HepG2 (cell line): ENCODE data around the gene CFAP99. TPM values are rescaled to one million over a fixed set of nuclear protein-coding genes. Genes with fewer than 3 reads are reported as not detected.

Experiments used
- ARNT ChIP-seq: fragments of 450-650 bp; IDR thresholded peaks from 2 replicates; pipeline ENCODE4 v1.6.1; 2017
- CCAR2 ChIP-seq: fragments of 200-400 bp; formaldehyde crosslinking; optimal IDR thresholded peaks from 2 replicates; pipeline ENCODE3; 2018; ENCODE audit warnings: low read depth, mild to moderate bottlenecking, low read length, moderate library complexity
- HDAC2 ChIP-seq: sonication (generic); formaldehyde crosslinking; IDR thresholded peaks from 2 replicates; pipeline ENCODE4 v1.4.0; 2020; ENCODE audit warnings: missing genetic modification reagents
- MAFG ChIP-seq: sonication (generic); formaldehyde crosslinking; IDR thresholded peaks from 2 replicates; pipeline ENCODE4 v1.5.1; 2020; ENCODE audit warnings: mild to moderate bottlenecking, missing genetic modification reagents
- MAZ ChIP-seq, 2 experiments: sonication (generic) in 1 of 2; formaldehyde crosslinking in 1 of 2; IDR thresholded peaks; 2 replicates each; pipeline versions ENCODE4 v1.5.0 to v1.6.1; 2012 to 2020; ENCODE audit warnings: low read depth in 2 of 2, mild to moderate bottlenecking in 2 of 2, borderline replicate concordance in 1 of 2, improper control_type of control experiment in 1 of 2, low read length in 1 of 2, missing genetic modification reagents in 1 of 2, moderate library complexity in 1 of 2
- SOX13 ChIP-seq, 3 experiments: fragments of 450-650 bp in 1 of 3; sonication (generic) in 1 of 3; formaldehyde crosslinking in 1 of 3; IDR thresholded peaks in 2 of 3; conservative IDR thresholded peaks in 1 of 3; 2 replicates each; pipeline versions ENCODE4 v1.5.0 to v1.6.1; 2016 to 2020; ENCODE audit warnings: antibody characterized with exemption in 1 of 3, mild to moderate bottlenecking in 1 of 3, missing compliant biosample characterization in 1 of 3, missing genetic modification reagents in 1 of 3, moderate library complexity in 1 of 3
- SUZ12 ChIP-seq: fragments of 150-350 bp; IDR thresholded peaks from 2 replicates; pipeline ENCODE4 v1.6.1; 2014; ENCODE audit warnings: low read depth, low read length
- XRCC5 ChIP-seq: fragments of 200-400 bp; formaldehyde crosslinking; optimal IDR thresholded peaks from 2 replicates; pipeline ENCODE3; 2017; ENCODE audit warnings: mild to moderate bottlenecking, low read length
- ZNF326 ChIP-seq: sonication (generic); formaldehyde crosslinking; IDR thresholded peaks from 2 replicates; pipeline ENCODE4 v1.4.0; 2020; ENCODE audit warnings: missing genetic modification reagents, borderline replicate concordance
- ZNF367 ChIP-seq: sonication (generic); formaldehyde crosslinking; IDR thresholded peaks from 2 replicates; pipeline ENCODE4 v1.4.0; 2020; ENCODE audit warnings: missing genetic modification reagents, borderline replicate concordance
- ZSCAN25 ChIP-seq: sonication (generic); formaldehyde crosslinking; IDR thresholded peaks from 2 replicates; pipeline ENCODE4 v1.8.0; 2022; ENCODE audit warnings: mild to moderate bottlenecking, missing genetic modification reagents
- polyA plus RNA-seq, 8 experiments: library from polyadenylated mRNA; depleted of rRNA in 3 of 8; stranded (reverse) in 7 of 8; unstranded in 1 of 8; fragments of >200 nt; fragmentation: Illumina TruSeq in 4 of 8; extraction: Trizol in 4 of 8; gene quantifications; 2 replicates each; pipeline versions ENCODE4 v1.2.1 to v1.2.3, GENCODE V29; 2011 to 2016; ENCODE audit warnings: low read depth in 4 of 8, missing spikeins in 1 of 8, mixed read lengths in 1 of 8; ENCODE audit not compliant: insufficient read depth in 1 of 8
- total RNA-seq, 5 experiments: library from RNA; depleted of rRNA; stranded (reverse); fragments of >200 nt; fragmentation: Illumina TruSeq; extraction: Trizol; gene quantifications; 2 replicates each; pipeline ENCODE4 v1.2.3, GENCODE V29; 2016; ENCODE audit warnings: low read depth in 1 of 5
- TF ChIP-seq, protein P1 (sequence below), 2 experiments: sonication (generic) in 1 of 2; formaldehyde crosslinking in 1 of 2; IDR thresholded peaks; 2 replicates each; pipeline versions ENCODE4 v1.6.1 to v1.9.0; 2014 to 2022; ENCODE audit warnings: antibody characterized with exemption in 1 of 2, borderline replicate concordance in 1 of 2, inconsistent platforms in 1 of 2, low read depth in 1 of 2, missing genetic modification reagents in 1 of 2
- TF ChIP-seq, protein P2 (sequence below): sonication (generic); formaldehyde crosslinking; IDR thresholded peaks from 2 replicates; pipeline ENCODE4 v1.9.0; 2021; ENCODE audit warnings: missing genetic modification reagents, borderline replicate concordance
- TF ChIP-seq, protein P3 (sequence below): sonication (generic); formaldehyde crosslinking; IDR thresholded peaks from 2 replicates; pipeline ENCODE4 v1.5.0; 2020; ENCODE audit warnings: mild to moderate bottlenecking, missing genetic modification reagents, moderate library complexity
- TF ChIP-seq, protein P4 (sequence below): sonication (generic); IDR thresholded peaks from 2 replicates; pipeline ENCODE4 v1.6.1; 2016; ENCODE audit warnings: low read depth, borderline replicate concordance

CFAP99 gene
- total and polyA plus RNA-seq, 2 of the 13 experiments (the other 11 are each of a cell fraction or from before 2014, with no cell fraction given), result not detected

DNA sequence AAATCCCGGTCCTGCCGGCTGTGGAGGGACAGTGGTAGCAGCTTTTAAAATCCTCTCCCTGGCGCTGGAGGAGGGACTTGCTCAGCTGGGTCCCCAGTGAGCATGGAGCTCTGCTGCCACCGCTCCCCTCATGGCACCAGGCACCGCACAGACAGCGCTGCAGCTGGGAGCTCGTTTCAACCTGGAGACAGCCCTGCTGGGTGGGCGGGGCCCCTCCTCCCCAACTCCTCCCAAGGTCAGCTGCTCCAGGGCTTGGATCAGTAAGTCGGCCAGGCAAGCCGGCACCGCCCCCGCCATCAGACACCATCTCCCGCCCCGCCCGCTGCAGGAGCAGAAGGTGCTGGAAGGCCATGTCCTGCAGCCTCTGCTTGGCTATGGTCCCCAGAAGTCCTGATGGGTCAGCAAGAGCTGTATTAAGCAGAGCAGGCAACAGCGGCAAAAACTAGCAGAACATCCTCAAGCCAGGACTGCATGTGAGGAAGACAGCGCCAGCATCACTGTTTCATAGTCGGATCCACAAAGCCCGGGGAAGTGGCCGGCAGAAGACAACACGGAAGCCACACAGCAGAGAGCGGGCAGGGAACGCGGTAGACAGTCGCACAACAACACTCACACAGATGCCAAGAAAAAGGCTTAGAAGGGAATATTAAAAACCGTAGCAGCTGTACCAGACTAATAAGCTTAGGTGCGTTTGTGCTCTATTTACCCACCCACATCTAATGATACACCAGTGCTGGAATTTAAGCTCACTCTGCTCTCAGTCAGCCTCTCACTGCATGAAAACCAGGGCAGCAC, 16.5 kb upstream of the CFAP99 start (continued):
- TF ChIP-seq, protein P1, sequence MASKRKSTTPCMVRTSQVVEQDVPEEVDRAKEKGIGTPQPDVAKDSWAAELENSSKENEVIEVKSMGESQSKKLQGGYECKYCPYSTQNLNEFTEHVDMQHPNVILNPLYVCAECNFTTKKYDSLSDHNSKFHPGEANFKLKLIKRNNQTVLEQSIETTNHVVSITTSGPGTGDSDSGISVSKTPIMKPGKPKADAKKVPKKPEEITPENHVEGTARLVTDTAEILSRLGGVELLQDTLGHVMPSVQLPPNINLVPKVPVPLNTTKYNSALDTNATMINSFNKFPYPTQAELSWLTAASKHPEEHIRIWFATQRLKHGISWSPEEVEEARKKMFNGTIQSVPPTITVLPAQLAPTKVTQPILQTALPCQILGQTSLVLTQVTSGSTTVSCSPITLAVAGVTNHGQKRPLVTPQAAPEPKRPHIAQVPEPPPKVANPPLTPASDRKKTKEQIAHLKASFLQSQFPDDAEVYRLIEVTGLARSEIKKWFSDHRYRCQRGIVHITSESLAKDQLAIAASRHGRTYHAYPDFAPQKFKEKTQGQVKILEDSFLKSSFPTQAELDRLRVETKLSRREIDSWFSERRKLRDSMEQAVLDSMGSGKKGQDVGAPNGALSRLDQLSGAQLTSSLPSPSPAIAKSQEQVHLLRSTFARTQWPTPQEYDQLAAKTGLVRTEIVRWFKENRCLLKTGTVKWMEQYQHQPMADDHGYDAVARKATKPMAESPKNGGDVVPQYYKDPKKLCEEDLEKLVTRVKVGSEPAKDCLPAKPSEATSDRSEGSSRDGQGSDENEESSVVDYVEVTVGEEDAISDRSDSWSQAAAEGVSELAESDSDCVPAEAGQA (IDR thresholded peaks at IDR 0.05; ENCODE audit: low read depth), result no peak
- TF ChIP-seq, protein P1 (CRISPR knock-in tag; IDR thresholded peaks at IDR 0.05; ENCODE audit: borderline replicate concordance), result no peak
- TF ChIP-seq, protein P2, sequence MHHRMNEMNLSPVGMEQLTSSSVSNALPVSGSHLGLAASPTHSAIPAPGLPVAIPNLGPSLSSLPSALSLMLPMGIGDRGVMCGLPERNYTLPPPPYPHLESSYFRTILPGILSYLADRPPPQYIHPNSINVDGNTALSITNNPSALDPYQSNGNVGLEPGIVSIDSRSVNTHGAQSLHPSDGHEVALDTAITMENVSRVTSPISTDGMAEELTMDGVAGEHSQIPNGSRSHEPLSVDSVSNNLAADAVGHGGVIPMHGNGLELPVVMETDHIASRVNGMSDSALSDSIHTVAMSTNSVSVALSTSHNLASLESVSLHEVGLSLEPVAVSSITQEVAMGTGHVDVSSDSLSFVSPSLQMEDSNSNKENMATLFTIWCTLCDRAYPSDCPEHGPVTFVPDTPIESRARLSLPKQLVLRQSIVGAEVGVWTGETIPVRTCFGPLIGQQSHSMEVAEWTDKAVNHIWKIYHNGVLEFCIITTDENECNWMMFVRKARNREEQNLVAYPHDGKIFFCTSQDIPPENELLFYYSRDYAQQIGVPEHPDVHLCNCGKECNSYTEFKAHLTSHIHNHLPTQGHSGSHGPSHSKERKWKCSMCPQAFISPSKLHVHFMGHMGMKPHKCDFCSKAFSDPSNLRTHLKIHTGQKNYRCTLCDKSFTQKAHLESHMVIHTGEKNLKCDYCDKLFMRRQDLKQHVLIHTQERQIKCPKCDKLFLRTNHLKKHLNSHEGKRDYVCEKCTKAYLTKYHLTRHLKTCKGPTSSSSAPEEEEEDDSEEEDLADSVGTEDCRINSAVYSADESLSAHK (CRISPR knock-in tag), result no peak
- TF ChIP-seq SOX13 (IDR thresholded peaks at IDR 0.05) (no peak), SOX13 (CRISPR knock-in tag; conservative IDR thresholded peaks at IDR 0.05 in 1 of 2, IDR thresholded peaks at IDR 0.05 in 1 of 2) (peak in 1 of 2 experiments; percentile 33; a peak in 1 of 4 replicates), HDAC2 (CRISPR knock-in tag) (0 out of 2 replicates have a peak, but pooled peaks have one; percentile 14), XRCC5 (no peak), ZSCAN25 (CRISPR knock-in tag) (0 out of 2 replicates have a peak, but pooled peaks have one; percentile 36), ARNT (no peak), MAZ (IDR thresholded peaks at IDR 0.05; ENCODE audit: borderline replicate concordance, low read depth, low read length) (no peak), MAZ (CRISPR knock-in tag; IDR thresholded peaks at IDR 0.05; ENCODE audit: low read depth) (peak; percentile 28; the same call in 1 of the 2 replicates), SUZ12 (no peak), ZNF367 (CRISPR knock-in tag) (no peak), CCAR2 (no peak), MAFG (CRISPR knock-in tag) (no peak), ZNF326 (CRISPR knock-in tag) (no peak)
- TF ChIP-seq, protein P3, sequence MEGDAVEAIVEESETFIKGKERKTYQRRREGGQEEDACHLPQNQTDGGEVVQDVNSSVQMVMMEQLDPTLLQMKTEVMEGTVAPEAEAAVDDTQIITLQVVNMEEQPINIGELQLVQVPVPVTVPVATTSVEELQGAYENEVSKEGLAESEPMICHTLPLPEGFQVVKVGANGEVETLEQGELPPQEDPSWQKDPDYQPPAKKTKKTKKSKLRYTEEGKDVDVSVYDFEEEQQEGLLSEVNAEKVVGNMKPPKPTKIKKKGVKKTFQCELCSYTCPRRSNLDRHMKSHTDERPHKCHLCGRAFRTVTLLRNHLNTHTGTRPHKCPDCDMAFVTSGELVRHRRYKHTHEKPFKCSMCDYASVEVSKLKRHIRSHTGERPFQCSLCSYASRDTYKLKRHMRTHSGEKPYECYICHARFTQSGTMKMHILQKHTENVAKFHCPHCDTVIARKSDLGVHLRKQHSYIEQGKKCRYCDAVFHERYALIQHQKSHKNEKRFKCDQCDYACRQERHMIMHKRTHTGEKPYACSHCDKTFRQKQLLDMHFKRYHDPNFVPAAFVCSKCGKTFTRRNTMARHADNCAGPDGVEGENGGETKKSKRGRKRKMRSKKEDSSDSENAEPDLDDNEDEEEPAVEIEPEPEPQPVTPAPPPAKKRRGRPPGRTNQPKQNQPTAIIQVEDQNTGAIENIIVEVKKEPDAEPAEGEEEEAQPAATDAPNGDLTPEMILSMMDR (CRISPR knock-in tag), result peak; percentile 35
- TF ChIP-seq, protein P4, sequence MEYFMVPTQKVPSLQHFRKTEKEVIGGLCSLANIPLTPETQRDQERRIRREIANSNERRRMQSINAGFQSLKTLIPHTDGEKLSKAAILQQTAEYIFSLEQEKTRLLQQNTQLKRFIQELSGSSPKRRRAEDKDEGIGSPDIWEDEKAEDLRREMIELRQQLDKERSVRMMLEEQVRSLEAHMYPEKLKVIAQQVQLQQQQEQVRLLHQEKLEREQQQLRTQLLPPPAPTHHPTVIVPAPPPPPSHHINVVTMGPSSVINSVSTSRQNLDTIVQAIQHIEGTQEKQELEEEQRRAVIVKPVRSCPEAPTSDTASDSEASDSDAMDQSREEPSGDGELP, result peak; percentile 46; the same call in 1 of the 2 replicates
